Measurements from ENCODE around the gene ROR2.

- no peak for TF ChIP-seq POLR2A (IDR thresholded peaks at IDR 0.05; ENCODE audit: low read length)
- no peak for TF ChIP-seq GATA1 (IDR thresholded peaks at IDR 0.05; ENCODE audit: low read depth, low read length)
Measured at GRCh38 chr9:91966503-91966902, 16.5 kb upstream of the ROR2 start.
